T-cell (primary cell): Measurements from ENCODE around the gene TCP11. TPM values are rescaled to one million over a fixed set of nuclear protein-coding genes. Genes with fewer than 3 reads are reported as not detected.

Experiments
- ATAC-seq, 4 experiments: fragments of 200-7000 bp in 3 of 4; fragments of 150-1000 bp in 1 of 4; cut with Tn5 transposase; replicated peaks in 1 of 4; 1 replicate in 3 of 4; 2 replicates in 1 of 4; pipeline ENCODE4 v1.10.0; 2021; ENCODE audit warnings: moderate library complexity in 3 of 4, mild to moderate bottlenecking in 2 of 4, moderate number of reproducible peaks in 1 of 4
- CTCF ChIA-PET, 2 donors: fragments of 300-600 bp; sonication (Branson Sonifier 250); formaldehyde crosslinking; loops; one replicate each; lab custom pipeline; 2022; ENCODE audit warnings: antibody characterized with exemption in 2 of 2; lab: Charles Lee
- POLR2A ChIA-PET, 2 donors: fragments of 300-600 bp; sonication (Branson Sonifier 250); formaldehyde crosslinking; loops; one replicate each; lab custom pipeline; 2022; ENCODE audit warnings: antibody characterized with exemption in 2 of 2; lab: Charles Lee
- DNase-seq, 35 experiments: peaks; one replicate each; pipeline versions ENCODE4 v3.0.0 to v3.0.0-alpha.2; 2013 to 2023
- H3K27ac ChIP-seq: one replicate; pipeline ENCODE4 v1.5.1; 2013; ENCODE audit warnings: low read length
- H3K27me3 ChIP-seq, 2 experiments: replicated peaks in 1 of 2; 1 replicate in 1 of 2; 2 replicates in 1 of 2; pipeline versions ENCODE4 v1.6.1 to v1.7.0; 2013; ENCODE audit warnings: low read length in 1 of 2, mixed read lengths in 1 of 2; ENCODE audit not compliant: control insufficient read depth in 2 of 2, insufficient read depth in 2 of 2; ENCODE audit errors: extremely low read depth in 1 of 2
- H3K36me3 ChIP-seq, 2 donors: 1 replicate in 1 of 2; 2 replicates in 1 of 2; pipeline versions ENCODE4 v1.6.1 to v1.7.0; 2013; ENCODE audit warnings: low read length in 1 of 2; ENCODE audit not compliant: control insufficient read depth in 2 of 2, insufficient read depth in 1 of 2; ENCODE audit errors: extremely low read depth in 1 of 2
- H3K4me1 ChIP-seq, 2 experiments: 1 replicate in 1 of 2; 2 replicates in 1 of 2; pipeline versions ENCODE4 v1.6.1 to v1.7.0; 2013; ENCODE audit warnings: low read length in 2 of 2, mixed read lengths in 1 of 2; ENCODE audit not compliant: insufficient read depth in 2 of 2, control insufficient read depth in 1 of 2; ENCODE audit errors: extremely low read depth in 1 of 2
- H3K4me3 ChIP-seq, 2 donors: 1 replicate in 1 of 2; 2 replicates in 1 of 2; pipeline versions ENCODE4 v1.5.1 to v1.7.0; 2013; ENCODE audit warnings: mild to moderate bottlenecking in 2 of 2, low read length in 1 of 2, moderate library complexity in 1 of 2; ENCODE audit not compliant: control insufficient read depth in 1 of 2; ENCODE audit errors: extremely low read depth in 1 of 2
- H3K9me3 ChIP-seq: 2 replicates; pipeline ENCODE4 v1.7.0; 2013
- H3K27ac Mint-ChIP-seq, 2 donors: one replicate each; pipeline ENCODE4 v1.8.0; 2020 to 2021; ENCODE audit warnings: mild to moderate bottlenecking in 2 of 2, mixed read lengths in 2 of 2
- H3K27me3 Mint-ChIP-seq, 2 donors: one replicate each; pipeline ENCODE4 v1.8.0; 2021 to 2022; ENCODE audit warnings: mixed read lengths in 2 of 2
- H3K36me3 Mint-ChIP-seq: one replicate; pipeline ENCODE4 v1.8.0; 2021; ENCODE audit warnings: mixed read lengths
- H3K4me1 Mint-ChIP-seq, 3 donors: one replicate each; pipeline ENCODE4 v1.8.0; 2020 to 2022; ENCODE audit warnings: mixed read lengths in 3 of 3, mild to moderate bottlenecking in 1 of 3
- H3K4me3 Mint-ChIP-seq, 3 donors: one replicate each; pipeline ENCODE4 v1.8.0; 2020 to 2022; ENCODE audit warnings: mild to moderate bottlenecking in 3 of 3, mixed read lengths in 3 of 3, moderate library complexity in 3 of 3
- H3K9me3 Mint-ChIP-seq, 3 donors: one replicate each; pipeline ENCODE4 v1.8.0; 2020 to 2022; ENCODE audit warnings: mixed read lengths in 3 of 3
- WGBS: methylation state at CpG from one replicate; pipeline ENCODE4 v1.1.5; 2013; ENCODE audit warnings: missing lambda C conversion rate; ENCODE audit not compliant: insufficient coverage; 5-methylcytosine and 5-hydroxymethylcytosine counted together
- total RNA-seq, 35 experiments: library from RNA in 6 of 35; stranded (reverse) in 6 of 35; fragments of 120-200 nt in 1 of 35; gene quantifications; one replicate each; pipeline versions ENCODE4 v1.2.1 to v1.2.4 and lab custom pipeline; 2013 to 2026

The TCP11 gene
- total RNA-seq, 5 donors from 2014 or later (not counting 1 experiment from before 2014, with no cell fraction given), result not detected

DNA sequence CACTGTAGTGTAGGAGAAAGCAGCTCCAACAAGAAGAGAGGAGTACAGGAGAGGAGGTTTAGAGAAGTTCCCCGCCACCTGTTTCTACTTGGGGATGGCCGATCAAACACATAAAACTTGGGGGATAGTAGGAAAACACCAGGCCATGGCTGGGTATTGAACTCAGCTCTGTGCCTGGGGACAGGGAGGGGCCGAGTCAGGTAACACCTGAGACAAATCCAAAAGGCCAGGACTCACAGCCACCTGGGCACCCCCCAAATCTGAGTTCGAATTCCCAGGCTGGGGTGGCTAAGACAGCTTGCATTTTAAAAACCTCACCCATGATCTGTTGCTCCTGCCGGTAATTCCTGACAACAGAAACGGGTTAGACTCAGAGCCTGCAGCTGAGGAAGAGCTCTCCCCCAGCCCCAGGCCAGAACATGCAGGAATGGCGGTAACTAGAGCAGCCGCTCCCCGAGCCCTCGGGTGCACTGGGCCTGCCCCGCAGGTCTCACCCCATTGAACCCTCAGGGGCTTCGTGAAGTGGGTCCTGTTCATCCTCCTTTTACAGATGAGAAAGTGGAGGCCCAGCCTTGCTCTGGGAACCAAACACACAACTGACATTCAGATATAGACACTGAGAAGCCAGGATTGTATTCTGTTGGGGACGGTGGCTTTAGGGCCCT is 61.0 kb downstream of the TCP11 start:
- 90% methylated on average over 5 of the region's 13 CpGs for WGBS
- CTCF ChIA-PET, result no interaction called here
- H3K4me3 ChIP-seq, result no peak overlapping the region
- Mint-ChIP-seq H3K27me3 (no peaks in the 10 kb centered on the region), H3K9me3 (no peaks in the 10 kb centered on the region), H3K27ac (no peak overlapping the region), H3K36me3 (peaks cover 42% of the 10 kb centered on the region), H3K4me1 (no peaks in the 10 kb centered on the region), H3K4me3 (no peak overlapping the region)
- H3K4me1 ChIP-seq, result no peaks in the 10 kb centered on the region
- H3K9me3 ChIP-seq, result no peaks in the 10 kb centered on the region
- DNase-seq (no peak), ATAC-seq (no peak)
- no peaks in the 10 kb centered on the region for H3K27me3 ChIP-seq
- H3K36me3 ChIP-seq, result peaks cover 30 to 55% of the 10 kb centered on the region in 2 donors
- no peak overlapping the region for H3K27ac ChIP-seq
- POLR2A ChIA-PET, result no interaction called here

DNA sequence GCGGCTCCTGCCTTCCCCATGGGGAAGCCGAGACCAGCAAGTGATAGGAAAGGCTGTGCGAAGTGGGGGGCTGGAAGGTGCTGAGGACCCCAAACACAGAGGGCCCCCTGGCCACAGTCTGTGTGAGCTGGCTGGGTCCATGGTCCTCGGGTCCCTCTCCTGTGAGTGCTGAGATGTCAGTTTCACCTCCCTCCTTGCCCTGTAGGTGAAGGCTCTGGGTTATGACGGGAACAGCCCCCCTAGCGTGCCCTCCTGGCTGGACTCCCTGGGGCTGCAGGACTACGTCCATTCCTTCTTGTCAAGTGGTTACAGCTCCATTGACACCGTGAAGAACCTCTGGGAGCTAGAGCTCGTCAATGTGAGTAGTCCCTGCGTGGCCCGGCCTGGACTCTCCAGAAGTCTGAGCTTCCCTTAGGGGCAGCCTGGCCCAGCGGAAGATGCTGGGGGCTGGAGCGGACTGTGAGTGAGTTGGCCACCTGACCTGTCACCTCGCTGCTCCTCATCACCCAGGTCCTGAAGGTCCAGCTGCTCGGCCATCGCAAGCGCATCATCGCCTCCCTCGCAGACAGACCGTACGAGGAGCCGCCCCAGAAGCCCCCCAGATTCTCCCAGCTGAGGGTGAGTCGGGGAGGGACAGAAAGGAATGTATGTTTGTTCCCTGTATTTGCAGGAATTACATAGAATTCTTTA is 61.7 kb downstream of the TCP11 start:
- DNase-seq, result no peak
- peaks cover 39% of the 10 kb centered on the region for H3K36me3 Mint-ChIP-seq
- no peak for ATAC-seq
- H3K27me3 ChIP-seq, result no peaks in the 10 kb centered on the region
- H3K27ac ChIP-seq, result no peak overlapping the region
- POLR2A ChIA-PET, result interaction anchor here in 1 of 2 donors (0.5 kb wide), 1 partner anchor 704 kb away, joined by 7 read pairs; no protein-coding TSS in a partner anchor
- H3K27ac Mint-ChIP-seq, result no peak overlapping the region
- H3K4me3 Mint-ChIP-seq, result no peak overlapping the region
- no peaks in the 10 kb centered on the region for H3K27me3 Mint-ChIP-seq
- no peaks in the 10 kb centered on the region for H3K4me1 Mint-ChIP-seq
- H3K4me1 ChIP-seq, result no peaks in the 10 kb centered on the region
- peaks cover 24 to 48% of the 10 kb centered on the region in 2 donors for H3K36me3 ChIP-seq
- no peaks in the 10 kb centered on the region for H3K9me3 Mint-ChIP-seq
- no peaks in the 10 kb centered on the region for H3K9me3 ChIP-seq
- WGBS, result 96% methylated on average over 20 of the region's 23 CpGs
- CTCF ChIA-PET, result no interaction called here
- no peak overlapping the region for H3K4me3 ChIP-seq

GRCh38 chr6:35078896-35079295 is 62.2 kb downstream of the TCP11 start:
- H3K36me3 Mint-ChIP-seq, result peaks cover 40% of the 10 kb centered on the region
- H3K27me3 ChIP-seq, result no peaks in the 10 kb centered on the region
- H3K36me3 ChIP-seq, result peaks cover 24 to 48% of the 10 kb centered on the region in 2 donors
- DNase-seq, result no peak
- CTCF ChIA-PET, result interaction anchor here in 1 of 2 donors (0.5 kb wide), 1 partner anchor 1224 kb away, joined by 3 read pairs; no protein-coding TSS in a partner anchor
- no peak overlapping the region for H3K27ac ChIP-seq
- no peak for ATAC-seq
- H3K9me3 Mint-ChIP-seq, result no peaks in the 10 kb centered on the region
- 93% methylated on average over 9 of the region's 11 CpGs for WGBS
- no peak overlapping the region for H3K4me3 Mint-ChIP-seq
- no peaks in the 10 kb centered on the region for H3K4me1 Mint-ChIP-seq
- H3K9me3 ChIP-seq, result no peaks in the 10 kb centered on the region
- H3K4me1 ChIP-seq, result no peaks in the 10 kb centered on the region
- no peaks in the 10 kb centered on the region for H3K27me3 Mint-ChIP-seq
- H3K27ac Mint-ChIP-seq, result no peak overlapping the region
- POLR2A ChIA-PET, result interaction anchor here in 1 of 2 donors (0.5 kb wide), 1 partner anchor 704 kb away, joined by 7 read pairs; no protein-coding TSS in a partner anchor
- H3K4me3 ChIP-seq, result no peak overlapping the region

DNA sequence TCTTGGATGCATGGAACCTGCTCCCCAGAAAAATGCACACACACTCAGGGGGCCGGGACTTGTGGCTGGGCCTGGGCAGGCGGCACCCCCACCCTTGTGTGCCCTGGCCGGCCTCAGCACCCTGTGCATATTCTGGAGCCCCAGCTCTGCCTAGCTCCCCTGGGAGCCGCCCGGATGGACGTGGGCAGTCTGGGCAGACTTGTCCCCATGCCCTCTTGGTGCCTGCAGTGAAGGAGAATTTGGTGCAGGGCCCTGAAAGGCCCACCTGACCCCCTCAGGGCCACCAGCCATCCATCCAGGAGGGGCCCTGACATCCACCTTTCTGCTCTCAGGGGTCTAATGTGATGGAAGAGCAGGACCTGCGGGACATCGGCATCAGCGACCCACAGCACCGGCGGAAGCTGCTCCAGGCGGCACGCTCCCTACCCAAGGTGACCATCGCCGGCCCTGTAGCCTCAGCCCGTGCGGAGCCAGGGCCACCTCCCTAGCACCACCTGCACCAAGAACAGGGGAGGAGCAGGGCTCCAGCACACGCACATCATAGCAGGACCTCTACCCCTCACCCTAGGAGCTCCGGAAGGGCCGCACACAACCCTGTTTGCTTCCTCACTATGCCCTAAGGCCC is 62.8 kb downstream of the TCP11 start:
- Mint-ChIP-seq H3K27me3 (no peaks in the 10 kb centered on the region), H3K4me3 (no peak overlapping the region), H3K27ac (no peak overlapping the region), H3K9me3 (no peaks in the 10 kb centered on the region), H3K36me3 (peaks cover 38% of the 10 kb centered on the region), H3K4me1 (no peaks in the 10 kb centered on the region)
- WGBS, result 98% methylated on average over 13 of the region's 20 CpGs
- ATAC-seq (no peak), DNase-seq (no peak)
- H3K9me3 ChIP-seq, result no peaks in the 10 kb centered on the region
- H3K4me3 ChIP-seq, result no peak overlapping the region
- no peaks in the 10 kb centered on the region for H3K27me3 ChIP-seq
- ChIA-PET POLR2A (no interaction called here), CTCF (interaction anchor here in 1 of 2 donors (0.5 kb wide), 1 partner anchor 1225 kb away, joined by 3 read pairs; no protein-coding TSS in a partner anchor)
- peaks cover 20 to 46% of the 10 kb centered on the region in 2 donors for H3K36me3 ChIP-seq
- H3K27ac ChIP-seq, result no peak overlapping the region
- no peaks in the 10 kb centered on the region for H3K4me1 ChIP-seq

DNA sequence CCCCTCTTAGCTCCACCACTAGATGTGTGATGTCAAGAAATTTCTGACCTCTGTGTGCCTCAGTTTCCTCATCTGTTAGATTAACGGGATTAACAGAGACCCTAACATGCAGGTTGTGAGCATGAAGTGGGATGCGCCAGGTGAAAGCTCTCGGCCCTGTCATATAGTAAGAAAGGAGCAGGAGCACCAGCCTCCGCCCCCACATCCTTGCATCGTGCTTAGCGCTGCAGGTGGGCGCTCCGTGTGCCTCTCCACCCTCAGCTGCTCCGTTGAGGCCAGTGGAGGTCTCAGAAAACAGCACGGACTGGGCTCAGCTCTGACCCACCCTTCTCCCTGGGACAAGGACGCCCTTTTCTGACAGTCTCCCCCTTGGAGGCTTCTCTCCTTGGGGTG is 63.4 kb downstream of the TCP11 start:
- Mint-ChIP-seq H3K27me3 (no peaks in the 10 kb centered on the region), H3K27ac (no peak overlapping the region), H3K9me3 (no peaks in the 10 kb centered on the region), H3K4me1 (no peaks in the 10 kb centered on the region), H3K36me3 (peaks cover 40% of the 10 kb centered on the region), H3K4me3 (no peak overlapping the region)
- DNase-seq (no peak), ATAC-seq (no peak)
- Histone ChIP-seq H3K4me1 (no peaks in the 10 kb centered on the region), H3K9me3 (no peaks in the 10 kb centered on the region), H3K36me3 (peaks cover 26 to 40% of the 10 kb centered on the region in 2 donors), H3K4me3 (no peak overlapping the region), H3K27ac (no peak overlapping the region), H3K27me3 (no peaks in the 10 kb centered on the region)
- POLR2A ChIA-PET, result no interaction called here
- 93% methylated on average over 10 of the region's 11 CpGs for WGBS
- CTCF ChIA-PET, result no interaction called here

- Histone ChIP-seq H3K27me3 (no peaks in the 10 kb centered on the region), H3K4me1 (no peaks in the 10 kb centered on the region), H3K9me3 (no peaks in the 10 kb centered on the region), H3K27ac (no peak overlapping the region), H3K36me3 (peaks cover 26 to 41% of the 10 kb centered on the region in 2 donors), H3K4me3 (no peak overlapping the region)
- H3K27me3 Mint-ChIP-seq, result no peaks in the 10 kb centered on the region
- WGBS, result 88% methylated on average over 6 of the region's 17 CpGs
- H3K36me3 Mint-ChIP-seq, result peaks cover 39% of the 10 kb centered on the region
- H3K9me3 Mint-ChIP-seq, result no peaks in the 10 kb centered on the region
- H3K27ac Mint-ChIP-seq, result no peak overlapping the region
- no peak overlapping the region for H3K4me3 Mint-ChIP-seq
- CTCF ChIA-PET, result no interaction called here
- H3K4me1 Mint-ChIP-seq, result no peaks in the 10 kb centered on the region
- ATAC-seq, result no peak
- POLR2A ChIA-PET, result no interaction called here
- DNase-seq, result no peak
Observed at GRCh38 chr6:35076997-35077712, 64.0 kb downstream of the TCP11 start.
